ENCODE measurements around the gene TMEM39B. TPM values are rescaled to one million over a fixed set of nuclear protein-coding genes. Genes with fewer than 3 reads are reported as not detected.

The TMEM39B gene
- total RNA-seq, 1 experiment from 2014 or later = 22.8 TPM

GRCh38 chr1:32151319-32151787 lies 78.6 kb downstream of the TMEM39B start:
- DNase-seq (ENCODE audit: low read depth, low spot score) (no peak), ATAC-seq (no peak)
- peaks cover 2 to 5% of the 10 kb centered on the region in 2 experiments; a peak in 2 of 4 replicates for H3K36me3 ChIP-seq (ENCODE audit: control insufficient read depth in 1 of 2, insufficient read depth in 2 of 2, low read length in 2 of 2)
- no peaks in the 10 kb centered on the region for H3K9me2 ChIP-seq (ENCODE audit: insufficient read depth)
- H3K9me3 ChIP-seq (ENCODE audit: control insufficient read depth in 1 of 2, insufficient read depth in 1 of 2, low read depth in 1 of 2, low read length in 2 of 2) = no peaks in the 10 kb centered on the region
- intact Hi-C loops (cut with micrococcal nuclease) = no loop called here
- RAD21 ChIA-PET (ENCODE audit: low non-redundant PET in 1 of 2, low total read pairs in 2 of 2, uncharacterized antibody in 2 of 2, unreplicated experiment in 2 of 2) = no interaction called here
- no peak overlapping the region for H3K4me2 ChIP-seq (ENCODE audit: low read length)
- peaks cover 0 to 3% of the 10 kb centered on the region in 2 experiments; a peak in 2 of 4 replicates for H3K4me1 ChIP-seq (ENCODE audit: control insufficient read depth in 1 of 2, insufficient read depth in 2 of 2, low read length in 2 of 2)
- BruUV-seq (replicated peaks) = no TSS peak
- POLR2A ChIA-PET = no interaction called here
- no peak for TF ChIP-seq EZH2 (IDR thresholded peaks at IDR 0.05)
- H4K20me1 ChIP-seq (ENCODE audit: insufficient read depth) = no peaks in the 10 kb centered on the region
- H2AFZ ChIP-seq (ENCODE audit: low read depth, low read length, poor library complexity, severe bottlenecking) = no peak overlapping the region
- CTCF ChIA-PET = no interaction called here
- no peak overlapping the region for H3K27ac ChIP-seq (ENCODE audit: low read depth, low read length)
- peaks cover 76% of the 10 kb centered on the region for H3K79me2 ChIP-seq (ENCODE audit: insufficient read depth, low read length)
- H3K4me3 ChIP-seq (replicated peaks in 1 of 2; ENCODE audit: low read depth in 1 of 2, low read length in 2 of 2) = no peak overlapping the region
- no peak overlapping the region for H3K9ac ChIP-seq (ENCODE audit: low read length)
- no peaks in the 10 kb centered on the region for H3K27me3 ChIP-seq (ENCODE audit: insufficient read depth, low read length)

Small RNAs within 50 kb of the gene (microRNA-seq; reads per million reads assigned to microRNA genes)
- gene MIR5585 (ENCODE audit: borderline number of aligned reads) = not detected

Other genes starting within 250 kb of the TMEM39B start
- 267 TPM for gene PTP4A2, start 134.6 kb upstream of the TMEM39B start, total RNA-seq (2021; ENCODE audit: unreplicated experiment)
- 215 TPM for gene KHDRBS1, start 59.1 kb upstream of the TMEM39B start, total RNA-seq (2021; ENCODE audit: unreplicated experiment)
- 79.9 TPM for gene KPNA6, start 35.1 kb downstream of the TMEM39B start, total RNA-seq (2021; ENCODE audit: unreplicated experiment)
- gene TXLNA, start 106.7 kb downstream of the TMEM39B start, total RNA-seq (2021; ENCODE audit: unreplicated experiment) = 37.2 TPM
- 5.9 TPM for gene CCDC28B, start 127.7 kb downstream of the TMEM39B start, total RNA-seq (2021; ENCODE audit: unreplicated experiment)
- gene IQCC, start 132.7 kb downstream of the TMEM39B start, total RNA-seq (2021; ENCODE audit: unreplicated experiment) = 4.7 TPM
- 0.27 TPM for gene DCDC2B, start 136.2 kb downstream of the TMEM39B start, total RNA-seq (2021; ENCODE audit: unreplicated experiment)
- 12.3 TPM for gene TMEM234, start 149.4 kb downstream of the TMEM39B start, total RNA-seq (2021; ENCODE audit: unreplicated experiment)
- 323 TPM for gene EIF3I, start 149.5 kb downstream of the TMEM39B start, total RNA-seq (2021; ENCODE audit: unreplicated experiment)
- 0.42 TPM for gene FAM167B, start 174.3 kb downstream of the TMEM39B start, total RNA-seq (2021; ENCODE audit: unreplicated experiment)
- gene LCK, start 178.3 kb downstream of the TMEM39B start, total RNA-seq (2021; ENCODE audit: unreplicated experiment) = 0.79 TPM
- 232 TPM for gene HDAC1, start 219.1 kb downstream of the TMEM39B start, total RNA-seq (2021; ENCODE audit: unreplicated experiment)

Measured in HCT116 (cell line).